Measurements from ENCODE around the gene ALDH1A1.

The ALDH1A1 gene

GRCh38 chr9:72902268-72902667, 50.6 kb downstream of the ALDH1A1 start:
- TF ChIP-seq MAX (IDR thresholded peaks at IDR 0.05; ENCODE audit: low read depth, low read length) (no peak), POLR2A (IDR thresholded peaks at IDR 0.05; ENCODE audit: extremely low read depth, insufficient read length) (no peak), MYC (IDR thresholded peaks at IDR 0.05; ENCODE audit: low read depth, low read length) (no peak), CTCF (IDR thresholded peaks at IDR 0.05; ENCODE audit: low read depth, low read length) (no peak)
- no peak for DNase-seq (ENCODE audit: low read depth)
- no peak overlapping the region for H3K4me3 ChIP-seq (ENCODE audit: low read depth, low read length)

- no peak overlapping the region for H3K4me3 ChIP-seq (ENCODE audit: low read depth, low read length)
- no peak for DNase-seq (ENCODE audit: low read depth)
- TF ChIP-seq MAX (IDR thresholded peaks at IDR 0.05; ENCODE audit: low read depth, low read length): no peak
Observed at GRCh38 chr9:72899734-72900477, 52.9 kb downstream of the ALDH1A1 start.

- no peak for DNase-seq (ENCODE audit: low read depth)
- no peak overlapping the region for H3K4me3 ChIP-seq (ENCODE audit: low read depth, low read length)
- TF ChIP-seq CTCF (IDR thresholded peaks at IDR 0.05; ENCODE audit: low read depth, low read length): no peak
- no peak for TF ChIP-seq MAX (IDR thresholded peaks at IDR 0.05; ENCODE audit: low read depth, low read length)
- no peak for TF ChIP-seq POLR2A (IDR thresholded peaks at IDR 0.05; ENCODE audit: extremely low read depth, insufficient read length)
- TF ChIP-seq MYC (IDR thresholded peaks at IDR 0.05; ENCODE audit: low read depth, low read length): no peak
Observed at GRCh38 chr9:72898784-72899733, 53.8 kb downstream of the ALDH1A1 start.

- no peak for DNase-seq (ENCODE audit: low read depth)
- H3K4me3 ChIP-seq (ENCODE audit: low read depth, low read length): no peak overlapping the region
- TF ChIP-seq POLR2A (IDR thresholded peaks at IDR 0.05; ENCODE audit: extremely low read depth, insufficient read length) (no peak), MYC (IDR thresholded peaks at IDR 0.05; ENCODE audit: low read depth, low read length) (no peak), CTCF (IDR thresholded peaks at IDR 0.05; ENCODE audit: low read depth, low read length) (no peak), MAX (IDR thresholded peaks at IDR 0.05; ENCODE audit: low read depth, low read length) (no peak)
Observed at GRCh38 chr9:72898360-72898759, 54.5 kb downstream of the ALDH1A1 start.

- no peak for TF ChIP-seq POLR2A (IDR thresholded peaks at IDR 0.05; ENCODE audit: extremely low read depth, insufficient read length)
- TF ChIP-seq MYC (IDR thresholded peaks at IDR 0.05; ENCODE audit: low read depth, low read length): no peak
- TF ChIP-seq MAX (IDR thresholded peaks at IDR 0.05; ENCODE audit: low read depth, low read length): no peak
- no peak for TF ChIP-seq CTCF (IDR thresholded peaks at IDR 0.05; ENCODE audit: low read depth, low read length)
- no peak for DNase-seq (ENCODE audit: low read depth)
- no peak overlapping the region for H3K4me3 ChIP-seq (ENCODE audit: low read depth, low read length)
Observed at GRCh38 chr9:72897069-72897649, 55.7 kb downstream of the ALDH1A1 start.

Data from NB4 (cell line).